HG03196 (cell line): Measurements from ENCODE around the gene NCOA3.
"Not testable (repeated sequence)": the region's sequence is repeated elsewhere in the genome, so short reads cannot be mapped to it uniquely, and the experiment has no call there.

Experiments used
- ATAC-seq: cut with Tn5 transposase; IDR thresholded peaks from one replicate; pipeline ENCODE4 v1.9.1; 2021; ENCODE audit not compliant: unreplicated experiment

Gene NCOA3

DNA sequence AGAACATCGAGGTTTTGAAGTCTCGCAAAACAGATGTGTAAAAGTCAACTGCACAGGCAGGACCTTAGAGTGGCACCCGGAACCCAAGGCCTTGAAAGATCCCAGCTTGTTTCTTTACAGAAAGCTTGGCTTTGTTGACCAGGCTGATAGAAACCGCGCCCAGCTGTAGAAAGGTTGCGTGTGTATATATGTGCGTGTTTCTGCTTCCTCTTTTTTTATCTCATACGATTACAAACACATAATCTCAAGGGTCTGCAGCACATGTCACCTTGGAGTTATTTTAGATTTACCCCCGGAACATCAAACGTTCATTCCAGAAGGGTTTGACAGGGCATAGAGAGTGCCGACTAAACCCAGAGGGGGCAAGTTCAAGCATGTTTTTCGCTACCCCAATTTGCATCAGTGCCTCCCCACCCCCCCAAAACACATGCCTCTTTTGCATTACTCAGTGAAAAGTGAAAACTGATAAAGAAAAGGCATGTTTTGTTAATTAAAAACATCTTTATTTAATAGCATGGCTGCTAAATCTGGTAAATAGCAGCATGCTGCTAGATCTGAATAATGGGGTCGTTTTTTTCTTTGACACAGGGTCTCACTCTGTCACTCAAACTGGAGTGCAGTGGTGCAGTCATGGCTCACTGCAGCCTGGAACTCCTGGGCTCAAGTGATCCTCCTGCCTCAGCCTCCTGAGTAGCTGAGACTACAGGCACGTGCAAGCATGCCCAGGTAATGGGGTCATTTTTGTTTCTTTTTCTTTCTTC lies 33.2 kb upstream of the NCOA3 start:
- peak; percentile 37 for ATAC-seq

DNA sequence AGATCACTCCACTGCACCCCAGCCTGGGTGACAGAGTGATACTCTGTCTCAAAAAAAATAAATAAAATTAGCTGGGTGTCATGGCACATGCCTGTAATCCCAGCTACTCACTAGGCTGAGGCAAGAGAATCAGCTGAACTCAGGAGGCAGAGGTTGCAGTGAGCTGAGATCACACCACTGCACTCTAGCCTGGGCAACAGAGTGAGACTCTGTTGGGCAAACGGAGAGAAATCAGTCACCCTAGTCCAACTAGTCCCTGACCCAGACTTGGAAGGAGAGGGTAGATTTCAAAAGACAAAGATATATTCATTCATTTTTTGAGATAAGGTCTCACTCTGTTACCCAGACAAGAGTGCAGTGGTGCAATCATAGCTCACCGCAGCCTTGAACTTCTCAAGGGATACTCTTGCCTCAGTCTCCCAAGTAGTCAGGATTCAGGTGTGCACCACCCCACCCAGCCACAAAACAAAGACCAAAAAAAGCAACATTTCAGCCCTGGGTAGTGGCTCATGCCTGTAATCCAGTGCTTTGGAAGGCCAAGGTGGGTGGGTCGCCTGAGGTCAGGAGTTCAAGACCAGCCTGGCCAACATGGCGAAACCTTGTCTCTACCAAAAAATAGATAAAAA lies 26.2 kb upstream of the NCOA3 start:
- ATAC-seq, result no peak

DNA sequence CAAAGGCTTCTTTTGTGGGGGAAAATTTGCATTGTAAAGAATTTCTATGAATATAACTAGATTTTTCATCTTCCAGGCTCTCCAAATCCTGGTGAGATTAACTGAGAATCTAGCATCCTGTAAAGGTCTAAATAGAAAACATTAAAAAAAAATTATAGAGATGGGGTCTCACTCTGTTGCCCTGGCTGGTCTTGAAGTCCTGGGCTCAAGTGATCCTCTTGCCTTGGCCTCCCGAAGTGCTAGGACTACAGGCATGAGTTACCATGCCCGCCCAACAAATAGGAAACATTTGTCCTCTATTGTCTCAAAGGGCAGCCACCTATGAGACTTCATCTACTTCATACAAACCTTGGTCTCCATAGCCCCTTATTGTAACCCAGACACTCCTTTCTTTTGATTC lies 25.2 kb upstream of the NCOA3 start:
- ATAC-seq, result no peak

DNA sequence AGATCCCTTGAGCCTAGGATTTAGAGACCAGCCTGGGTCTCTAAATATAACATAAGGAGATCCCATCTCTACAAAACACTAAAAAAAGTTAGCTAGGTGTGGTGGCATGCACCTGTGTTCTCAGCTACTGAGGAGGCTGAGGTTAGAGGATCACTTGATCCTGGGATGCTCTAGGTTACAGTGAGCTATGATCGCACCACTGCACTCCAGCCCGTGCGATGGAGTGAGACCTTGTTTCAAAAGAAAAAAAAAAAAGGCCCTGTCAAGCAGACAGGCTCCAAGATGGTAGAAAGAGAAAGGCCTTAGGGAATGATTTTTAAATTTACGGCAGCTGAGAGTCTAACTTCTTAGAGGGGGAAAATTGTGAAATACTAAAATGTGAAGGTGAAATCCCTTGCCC lies 22.6 kb upstream of the NCOA3 start:
- no peak for ATAC-seq

DNA sequence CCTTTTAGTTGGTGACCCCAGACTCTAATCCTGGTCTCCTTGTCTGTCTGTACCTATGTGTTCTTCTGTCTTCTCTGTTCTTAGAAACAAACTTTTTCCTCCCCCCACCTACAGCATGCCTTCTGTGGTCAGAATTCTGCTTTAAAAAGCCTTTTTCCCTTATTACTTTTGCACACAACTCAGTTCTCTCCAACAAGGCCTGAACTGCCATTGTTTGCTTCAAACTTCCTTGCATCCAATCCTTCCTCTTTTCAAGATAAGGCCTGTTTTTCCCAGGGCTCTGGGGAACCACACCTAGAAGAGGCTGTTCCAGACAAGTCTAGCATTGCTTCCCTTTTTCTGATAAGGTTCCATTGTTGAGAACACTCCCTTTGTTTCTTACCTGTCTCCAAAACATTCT lies 22.2 kb upstream of the NCOA3 start:
- no peak for ATAC-seq

DNA sequence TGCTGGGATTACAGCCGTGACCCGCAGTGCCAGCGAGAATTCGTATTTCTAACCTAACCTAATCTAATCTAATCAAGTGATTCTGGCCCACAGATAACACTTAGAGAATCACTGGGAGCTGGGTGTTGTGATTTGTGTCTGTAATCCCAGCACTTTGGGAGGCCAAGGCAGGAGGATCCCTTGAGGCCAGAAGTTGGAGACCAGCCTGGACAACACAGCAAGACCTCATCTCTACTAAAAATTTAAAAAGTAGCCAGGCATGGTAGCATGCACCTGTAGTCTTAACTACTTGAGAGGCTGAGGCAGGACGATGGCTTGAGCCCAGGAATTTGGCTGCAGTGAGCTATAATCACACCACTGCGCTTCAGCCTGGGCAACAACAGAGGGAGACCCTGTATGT lies 21.4 kb upstream of the NCOA3 start:
- ATAC-seq, result no peak

DNA sequence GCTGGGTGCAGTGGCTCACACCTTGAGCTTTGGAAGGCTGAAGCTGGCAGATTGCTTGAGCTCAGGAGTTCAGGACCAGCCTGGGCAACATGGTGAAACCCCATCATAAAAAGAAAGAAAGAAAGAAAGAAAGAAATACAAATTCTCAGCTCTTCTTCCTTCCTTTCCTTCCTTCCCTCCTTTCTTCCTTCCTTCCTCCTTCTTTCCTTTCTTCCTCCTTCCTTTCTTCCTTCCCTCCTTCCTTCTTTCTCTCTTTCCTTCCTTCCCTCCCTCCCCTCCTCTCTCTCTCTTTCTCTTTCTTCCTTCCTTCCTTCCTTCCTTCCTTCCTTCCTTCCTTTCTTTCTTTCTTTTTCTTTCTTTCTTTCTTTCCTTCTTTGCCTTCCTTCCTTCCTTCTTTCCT lies 21.0 kb upstream of the NCOA3 start:
- no peak for ATAC-seq

DNA sequence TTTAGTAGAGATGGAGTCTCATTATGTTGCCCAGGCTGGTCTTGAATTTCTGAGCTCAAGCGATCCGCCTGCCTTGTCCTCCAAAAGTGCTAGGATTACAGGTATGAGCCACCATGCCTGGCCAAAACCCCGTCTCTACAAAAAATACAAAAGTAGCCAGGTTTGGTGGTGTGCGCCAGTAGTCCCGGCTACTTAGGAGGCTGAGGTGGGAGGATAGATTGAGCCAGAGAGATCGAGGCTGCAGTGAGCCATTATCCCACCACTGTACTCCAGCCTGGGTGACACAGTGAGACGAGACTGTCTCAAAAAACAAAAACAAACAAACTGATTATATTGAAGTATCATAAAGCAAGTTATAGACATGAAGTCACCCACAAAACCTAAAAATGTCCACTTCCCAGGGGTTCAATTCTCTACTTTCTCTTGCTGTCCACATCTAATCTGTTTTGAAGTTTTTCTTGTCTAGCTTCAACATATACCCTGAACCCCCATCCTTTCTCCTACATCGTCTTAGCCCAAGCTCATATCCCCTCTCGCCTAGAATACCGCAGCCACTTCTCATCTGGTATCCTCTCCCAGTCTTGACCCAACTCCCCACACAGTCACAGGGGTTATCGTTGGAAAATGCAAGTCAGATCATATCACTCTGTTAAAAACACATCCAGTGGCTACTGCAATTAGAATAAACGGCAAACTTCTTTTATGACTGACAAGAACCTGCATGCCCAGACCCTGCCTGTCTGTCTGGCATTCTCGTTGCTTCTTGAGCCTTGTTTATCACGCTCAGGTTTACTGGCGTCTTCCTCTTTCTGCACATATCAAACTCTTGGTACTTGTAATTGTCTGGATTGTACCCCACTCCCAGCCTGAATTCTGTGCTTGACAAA lies 20.1 kb upstream of the NCOA3 start:
- no peak for ATAC-seq

DNA sequence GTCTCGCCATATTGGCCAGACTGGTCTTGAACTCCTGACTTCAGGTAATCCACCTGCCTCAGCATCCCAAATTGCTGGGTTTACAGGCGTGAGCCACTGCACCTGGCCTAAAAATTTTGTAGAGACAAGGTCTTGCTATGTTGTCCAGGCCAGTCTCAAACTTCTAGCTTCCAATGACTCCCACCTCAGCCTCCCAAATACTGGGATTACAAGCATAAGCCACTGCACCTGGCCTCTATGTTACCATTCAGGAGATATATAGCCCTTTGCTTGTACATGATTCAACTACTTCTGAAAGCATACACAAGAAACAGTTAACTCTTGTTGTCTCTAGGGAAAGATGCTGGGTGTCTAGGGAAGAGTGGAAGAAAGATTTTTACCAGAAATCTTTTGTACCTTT lies 19.0 kb upstream of the NCOA3 start:
- no peak for ATAC-seq

DNA sequence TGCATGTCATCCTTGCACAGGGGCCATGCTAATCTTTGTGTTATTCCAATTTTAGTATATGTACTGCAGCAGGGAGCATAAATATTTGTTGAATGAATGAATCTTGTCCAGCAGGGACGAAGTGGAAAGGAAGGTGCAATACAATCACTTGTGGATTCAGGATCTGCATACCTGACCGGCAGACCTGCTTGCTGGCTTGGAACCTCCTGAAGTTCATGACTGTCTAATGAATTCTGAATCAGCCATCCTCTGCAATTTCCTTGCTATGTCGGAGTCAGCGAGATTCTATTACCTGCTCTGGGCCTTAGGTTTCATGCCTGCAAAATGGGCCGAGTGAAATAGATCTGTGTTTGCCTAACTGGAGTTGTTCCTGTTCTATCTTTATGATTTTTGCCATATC lies 17.4 kb upstream of the NCOA3 start:
- ATAC-seq, result no peak

DNA sequence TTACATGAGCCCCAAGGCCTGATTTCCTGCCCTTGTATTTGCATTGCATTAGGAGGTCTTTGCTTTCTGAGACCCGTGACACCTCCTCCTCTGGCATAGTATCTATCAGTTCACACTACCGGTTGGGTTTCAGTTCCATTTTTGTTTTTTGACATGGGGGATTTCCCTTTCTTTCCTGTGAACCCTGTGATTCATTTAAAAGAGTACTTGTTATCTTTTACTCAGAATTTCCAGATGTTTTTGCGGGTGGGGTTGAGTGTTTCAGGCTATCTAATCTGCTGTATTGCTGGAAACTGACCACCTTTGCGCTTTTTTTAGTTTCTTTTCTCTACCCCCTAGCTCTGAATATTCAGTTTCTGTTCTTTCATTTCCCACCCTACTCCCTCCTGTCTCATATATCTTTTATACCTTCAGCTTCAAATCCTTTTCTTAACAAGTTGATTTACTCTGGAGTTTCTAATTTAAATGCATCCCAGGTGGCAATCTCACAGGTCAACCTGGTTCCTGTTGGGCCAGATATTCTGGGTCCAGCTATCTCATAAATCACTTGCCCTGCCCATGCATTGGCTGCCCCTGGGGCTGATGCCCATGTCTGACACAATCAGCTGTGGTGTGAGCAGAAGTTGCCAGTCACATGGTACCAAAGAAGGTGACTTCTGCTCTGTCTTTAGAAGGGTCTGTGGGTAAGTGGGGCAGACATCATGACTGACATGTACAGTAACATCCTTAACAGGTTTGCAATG lies 14.3 kb upstream of the NCOA3 start:
- ATAC-seq, result peak; percentile 74

DNA sequence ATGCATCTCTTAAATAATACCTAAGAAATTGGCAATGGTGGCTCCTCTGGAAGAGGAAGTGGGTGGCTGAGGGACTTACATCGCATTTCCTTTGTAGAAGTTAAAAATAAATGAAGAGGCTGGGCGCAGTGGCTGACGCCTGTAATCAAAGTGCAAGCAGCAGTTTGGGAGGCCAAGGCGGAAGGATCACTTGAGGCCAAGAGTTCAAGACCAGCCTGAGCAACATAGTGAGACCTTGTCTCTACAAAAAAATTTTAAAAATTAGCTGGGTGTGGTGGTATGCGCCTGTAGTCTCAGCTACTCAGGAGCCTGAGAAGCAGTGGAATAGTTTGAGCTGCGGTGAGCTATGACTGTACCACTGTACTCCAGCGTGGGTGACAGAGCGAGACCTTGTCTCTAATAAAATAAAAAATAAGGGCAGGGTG lies 12.2 kb upstream of the NCOA3 start:
- ATAC-seq, result no peak

DNA sequence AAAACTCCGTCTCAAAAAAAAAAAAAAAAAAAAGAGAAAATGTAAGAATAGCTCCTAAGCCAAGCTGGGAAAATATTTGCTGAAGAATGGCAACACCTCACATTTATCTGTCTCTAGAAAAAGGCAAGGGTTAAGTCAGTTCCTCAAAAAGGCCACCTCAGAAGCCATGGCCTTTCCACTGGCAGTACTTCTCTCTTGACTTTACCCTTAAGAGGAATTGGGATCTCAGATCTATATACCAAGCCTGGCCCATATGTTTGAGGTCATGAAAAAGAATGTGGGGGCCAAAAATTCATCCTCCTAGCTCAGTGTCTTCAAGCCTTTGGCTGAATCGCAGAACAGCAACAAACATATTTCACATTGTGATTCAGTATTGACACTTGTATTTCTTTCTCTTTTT lies 10.9 kb upstream of the NCOA3 start:
- ATAC-seq, result no peak

DNA sequence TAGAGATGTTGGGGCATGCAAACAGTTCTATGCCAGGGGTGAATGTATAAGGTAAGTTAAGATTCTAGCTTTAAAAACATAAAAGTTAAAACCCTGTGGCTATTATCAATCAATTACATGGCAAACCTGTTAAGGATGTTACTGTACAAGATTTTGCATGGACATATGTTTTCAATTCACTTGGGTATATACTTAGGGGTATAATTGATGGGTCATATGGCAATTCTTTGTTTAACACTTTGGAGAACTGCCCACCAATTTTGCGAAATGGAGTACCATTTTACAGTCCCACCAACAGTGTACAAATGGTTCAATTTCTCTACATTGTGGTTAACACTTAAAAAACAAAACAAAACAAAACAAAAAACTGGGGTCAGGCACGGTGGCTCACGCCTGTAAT lies 9.4 kb upstream of the NCOA3 start:
- ATAC-seq, result no peak

DNA sequence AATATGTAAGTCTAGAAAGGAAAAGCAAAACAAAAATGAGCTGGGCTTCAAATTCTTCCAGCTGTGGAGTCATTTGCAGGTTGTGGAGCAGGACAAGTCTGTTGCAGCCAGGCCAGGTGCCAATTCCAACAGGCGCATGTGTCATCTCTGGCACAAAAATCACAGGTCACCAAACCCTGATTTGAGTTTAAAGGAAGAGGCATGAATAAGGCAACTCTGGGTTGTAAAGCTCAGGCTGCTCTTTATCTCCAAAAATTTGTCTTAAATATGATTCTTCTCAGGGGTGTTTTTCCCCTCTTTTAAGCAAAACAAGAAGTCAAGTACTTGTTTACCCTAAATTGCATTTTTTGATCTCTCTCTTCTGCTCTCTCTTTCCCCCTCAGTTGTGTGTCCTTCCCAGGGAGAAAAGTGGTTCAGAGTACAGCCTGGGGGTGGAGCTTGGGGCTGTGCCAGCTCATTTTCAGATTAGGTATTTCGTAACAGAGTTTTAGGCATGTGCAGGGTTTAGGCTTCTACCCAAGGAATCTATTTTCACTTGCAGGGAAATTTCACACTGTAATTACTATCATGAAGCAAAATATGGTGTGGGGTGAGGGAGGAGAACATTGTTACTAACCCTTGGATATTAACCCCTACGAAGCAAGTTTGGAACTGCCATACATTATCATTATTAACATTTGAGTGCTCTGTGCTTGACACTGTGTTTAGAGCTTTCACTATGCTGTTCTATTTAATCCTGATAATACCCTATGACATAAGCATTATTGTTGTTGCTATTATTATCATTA lies 8.3 kb upstream of the NCOA3 start:
- ATAC-seq, result no peak

DNA sequence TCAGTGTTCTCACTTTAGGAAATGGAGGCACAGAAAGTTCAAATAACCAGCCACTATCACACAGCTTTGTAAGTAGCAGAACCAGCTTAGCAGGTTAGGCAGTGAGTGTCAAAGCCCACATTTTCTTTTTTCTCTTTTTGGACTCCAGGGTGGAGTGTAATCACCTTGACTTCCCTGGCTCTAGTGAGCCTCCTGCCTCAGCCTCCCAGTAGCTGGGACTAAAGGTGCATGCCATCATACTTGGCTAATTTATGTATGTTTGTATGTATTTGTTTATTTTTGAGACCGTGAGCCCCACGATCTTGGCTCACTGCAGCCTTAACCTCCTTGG lies 7.8 kb upstream of the NCOA3 start:
- no peak for ATAC-seq

DNA sequence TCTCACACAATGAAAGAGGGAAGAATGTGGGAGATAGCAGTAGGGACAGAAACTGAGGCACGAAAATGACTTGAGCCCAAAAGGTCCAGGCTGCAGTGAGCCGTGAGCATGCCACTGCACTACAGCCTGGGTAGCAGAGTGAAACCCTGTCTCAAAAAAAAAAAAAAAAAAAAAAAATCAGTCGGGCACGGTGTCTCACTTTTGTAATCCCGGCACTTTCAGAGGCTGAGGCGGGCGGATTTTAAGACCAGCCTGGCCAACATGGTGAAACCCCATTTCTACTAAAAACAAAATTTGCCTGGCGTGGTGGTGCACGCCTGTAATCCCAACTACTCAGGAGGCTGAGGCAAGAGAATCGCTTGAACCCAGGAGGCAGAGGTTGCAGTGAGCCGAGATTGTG lies 7.1 kb upstream of the NCOA3 start:
- not testable (repeated sequence) for ATAC-seq

DNA sequence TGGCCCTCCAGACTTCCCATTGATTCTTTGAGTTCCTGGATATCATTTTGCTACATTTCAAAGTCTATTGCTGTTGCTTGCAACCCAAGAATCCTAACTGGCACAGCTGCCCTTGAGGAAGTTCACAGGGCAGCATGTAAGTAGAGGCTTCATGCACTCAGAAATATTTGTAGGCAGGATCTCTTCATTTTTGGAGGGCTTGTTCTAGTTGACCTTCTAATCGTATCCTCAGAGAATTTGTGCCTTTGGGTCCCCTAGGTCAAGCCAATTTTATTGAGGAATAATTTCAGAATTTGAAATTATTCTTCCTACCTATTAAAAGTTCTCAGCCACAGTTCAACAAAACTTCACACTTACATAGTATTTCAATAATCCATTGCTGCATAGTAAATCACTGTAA lies 5.6 kb upstream of the NCOA3 start:
- no peak for ATAC-seq

DNA sequence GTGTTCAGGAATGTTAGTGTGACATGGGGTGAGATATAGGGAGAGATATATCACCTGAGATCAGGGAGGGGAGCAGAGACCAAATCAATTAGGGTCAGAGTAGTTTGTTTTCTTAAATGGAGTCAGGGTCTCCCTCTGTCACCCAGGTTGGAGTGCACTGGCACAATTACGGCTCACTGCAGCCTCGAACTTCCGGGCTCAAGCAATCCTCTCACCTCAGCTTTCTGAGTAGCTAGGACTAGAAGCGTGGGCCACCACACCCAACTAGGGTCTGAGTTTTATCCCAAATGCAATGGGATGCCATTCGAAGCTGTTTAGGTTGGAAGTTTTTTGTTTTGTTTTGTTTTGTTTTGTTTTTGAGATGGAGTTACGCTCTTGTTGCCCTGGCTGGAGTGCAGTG lies 3.1 kb upstream of the NCOA3 start:
- no peak for ATAC-seq

DNA sequence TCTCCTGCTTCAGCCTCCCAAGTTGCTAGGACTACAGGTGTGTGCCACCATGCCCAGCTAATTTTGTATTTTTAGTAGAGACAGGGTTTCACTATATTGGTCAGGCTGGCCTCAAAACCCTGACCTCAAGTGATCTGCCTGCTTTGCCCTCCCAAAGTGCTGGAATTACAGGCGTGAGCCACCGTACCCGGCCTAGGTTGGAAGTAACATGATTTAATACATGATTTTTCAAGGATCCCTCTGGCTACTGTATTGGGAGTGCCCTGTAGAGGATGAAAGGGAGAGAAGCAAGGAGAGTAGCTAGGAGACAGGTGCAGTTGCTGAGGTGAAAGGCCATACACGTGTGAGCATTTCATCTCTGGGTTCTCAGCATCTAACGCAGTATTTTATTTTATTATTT lies 2.6 kb upstream of the NCOA3 start:
- no peak for ATAC-seq

DNA sequence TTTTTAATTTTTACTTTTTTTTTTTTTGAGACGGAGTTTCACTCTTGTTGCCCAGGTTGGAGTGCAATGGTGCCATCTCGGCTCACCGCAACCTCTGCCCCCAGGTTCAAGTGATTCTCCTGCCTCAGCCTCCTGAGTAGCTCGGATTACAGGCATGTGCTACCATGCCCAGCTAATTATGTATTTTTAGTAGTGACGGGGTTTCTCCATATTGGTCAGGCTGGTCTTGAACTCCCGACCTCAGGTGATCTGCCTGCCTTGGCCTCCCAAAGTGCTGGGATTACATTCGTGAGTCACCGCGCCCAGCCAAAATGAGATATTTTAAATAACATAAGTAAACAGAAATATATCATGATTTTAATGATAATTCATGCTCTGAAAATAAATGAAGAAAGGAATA lies 1.6 kb upstream of the NCOA3 start:
- not testable (repeated sequence) for ATAC-seq
